ENCODE data around the gene KCTD21. TPM values are rescaled to one million over a fixed set of nuclear protein-coding genes. Genes with fewer than 3 reads are reported as not detected.

KCTD21 gene
- total and polyA plus RNA-seq, 2 of the 4 experiments (the other 2 are of a cell fraction), result 12.2 to 12.5 TPM

- no TSS peak for BruUV-seq (replicated peaks)
- ChIA-PET CTCF (no interaction called here), POLR2A (ENCODE audit: unreplicated experiment) (no interaction called here)
- Histone ChIP-seq H4K20me1 (ENCODE audit: insufficient read depth, low read length) (peaks cover 21% of the 10 kb centered on the region), H3K27ac (ENCODE audit: insufficient read depth, low read length) (no peak overlapping the region), H3K9me3 (ENCODE audit: control insufficient read depth, insufficient read depth, low read length) (no peaks in the 10 kb centered on the region), H4K8ac (ENCODE audit: low read depth in 2 of 2, low read length in 2 of 2) (no peak overlapping the region), H3K27me3 (ENCODE audit: control insufficient read depth, insufficient read depth, low read length) (no peaks in the 10 kb centered on the region), H3K36me3 (ENCODE audit: control insufficient read depth, insufficient read depth, low read length) (peaks cover 52% of the 10 kb centered on the region), H3K56ac (ENCODE audit: extremely low read depth, insufficient read depth, low read length) (no peak overlapping the region), H2BK20ac (ENCODE audit: low read depth, low read length) (no peak overlapping the region), H3K4me1 (ENCODE audit: control insufficient read depth, insufficient read depth, low read length) (no peaks in the 10 kb centered on the region), H4K5ac (ENCODE audit: low read depth, low read length) (no peak overlapping the region), H3K9ac (ENCODE audit: low read depth, low read length) (no peak overlapping the region), H4K91ac (ENCODE audit: insufficient read depth, low read depth, low read length) (no peak overlapping the region), H3K23ac (ENCODE audit: low read depth, low read length) (no peak overlapping the region), H3K4ac (ENCODE audit: low read depth, low read length) (no peak overlapping the region), H2BK15ac (ENCODE audit: low read depth, low read length) (no peak overlapping the region), H3K9me1 (ENCODE audit: insufficient read depth, low read length) (no peaks in the 10 kb centered on the region; the same call in none of the 2 replicates), H2AFZ (replicated peaks; ENCODE audit: low read length, poor library complexity) (no peak overlapping the region), H3K4me3 (ENCODE audit: insufficient read depth, low read depth, low read length) (no peak overlapping the region), H2AK5ac (ENCODE audit: low read depth, low read length) (no peak overlapping the region), H3K18ac (ENCODE audit: low read depth, low read length) (no peak overlapping the region), H3K14ac (replicated peaks; ENCODE audit: low read depth, low read length) (no peak overlapping the region), H2AK9ac (replicated peaks; ENCODE audit: low read depth, low read length, poor library complexity) (no peak overlapping the region), H2BK120ac (ENCODE audit: low read depth, low read length) (no peak overlapping the region), H2BK5ac (ENCODE audit: low read depth, low read length, poor library complexity, severe bottlenecking) (no peak overlapping the region), H3K79me1 (ENCODE audit: low read depth in 1 of 2, low read length in 2 of 2) (peaks cover 16 to 45% of the 10 kb centered on the region in 2 experiments), H3K4me2 (ENCODE audit: low read depth, low read length) (no peak overlapping the region)
- no peak for TF ChIP-seq BHLHE40 (IDR thresholded peaks at IDR 0.05; ENCODE audit: low read depth, low read length)
- no peak for TF ChIP-seq POLR2A (IDR thresholded peaks at IDR 0.05; ENCODE audit: low read depth, low read length)
- TF ChIP-seq FOS (IDR thresholded peaks at IDR 0.05; ENCODE audit: low read depth, low read length), result no peak
- no peak for TF ChIP-seq RCOR1 (IDR thresholded peaks at IDR 0.05; ENCODE audit: insufficient replicate concordance, low read length)
- TF ChIP-seq USF2 (IDR thresholded peaks at IDR 0.05; ENCODE audit: low read depth, low read length), result no peak
- TF ChIP-seq CHD1 (IDR thresholded peaks at IDR 0.05; ENCODE audit: low read depth, low read length), result no peak
- TF ChIP-seq RAD21 (IDR thresholded peaks at IDR 0.05; ENCODE audit: low read length), result no peak
- 77% methylated on average over 5 of the region's 9 CpGs; no CpG with 5 or more reads in 1 of the 2 experiments for WGBS, 2 experiments (ENCODE audit: extremely low coverage in 2 of 2, insufficient read length in 1 of 2)
- in situ Hi-C loops (cut with MboI; ENCODE audit: low sequenced_read_pairs) (no loop called here), dilution Hi-C loops (cut with HindIII; ENCODE audit: low sequenced_read_pairs, unreplicated experiment) (no loop called here), intact Hi-C loops (cut with micrococcal nuclease) (no loop called here)
- DNase-seq, result no peak
- no peak for ATAC-seq (ENCODE audit: low read depth)
Observed at GRCh38 chr11:78201096-78201818, 12.8 kb upstream of the KCTD21 start.
